ENCODE data around the gene FAM89A.

DNA sequence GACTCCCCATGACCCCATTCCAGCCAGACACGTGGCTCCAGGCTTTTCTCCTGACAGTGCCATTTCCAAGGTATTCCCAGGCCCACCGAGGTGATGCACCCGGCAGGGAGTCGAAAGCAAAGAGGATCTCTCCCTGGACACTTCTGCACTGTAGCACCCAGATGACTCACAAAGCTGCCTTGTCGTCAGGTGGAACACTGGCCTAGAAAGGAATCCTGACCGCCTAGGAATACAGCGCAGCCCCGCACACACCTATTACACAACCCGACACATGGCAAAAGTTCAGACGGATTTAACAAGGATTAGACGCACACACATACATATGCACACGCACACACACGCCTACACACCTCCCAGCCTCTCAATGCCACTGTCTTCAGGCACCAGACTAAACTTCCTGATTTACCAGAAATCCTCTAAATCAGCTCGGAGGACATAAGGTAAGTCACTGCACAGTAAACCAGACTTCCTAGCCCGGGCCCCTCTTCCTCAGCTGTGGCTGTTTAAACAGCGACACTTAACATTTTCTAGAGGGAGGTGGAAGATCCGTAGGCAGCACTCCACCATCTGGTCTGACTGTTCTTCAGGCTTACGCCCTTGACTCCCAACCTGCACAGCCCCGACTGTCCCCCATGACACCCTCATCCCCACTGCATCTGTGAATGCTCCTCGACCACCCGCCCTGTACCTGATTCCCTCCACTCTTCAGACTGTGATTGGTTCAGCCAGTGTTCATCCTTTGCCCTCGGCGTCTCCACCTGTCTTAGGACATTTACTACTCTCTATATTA lies 12.7 kb downstream of the FAM89A start:
- TF ChIP-seq, protein P1, sequence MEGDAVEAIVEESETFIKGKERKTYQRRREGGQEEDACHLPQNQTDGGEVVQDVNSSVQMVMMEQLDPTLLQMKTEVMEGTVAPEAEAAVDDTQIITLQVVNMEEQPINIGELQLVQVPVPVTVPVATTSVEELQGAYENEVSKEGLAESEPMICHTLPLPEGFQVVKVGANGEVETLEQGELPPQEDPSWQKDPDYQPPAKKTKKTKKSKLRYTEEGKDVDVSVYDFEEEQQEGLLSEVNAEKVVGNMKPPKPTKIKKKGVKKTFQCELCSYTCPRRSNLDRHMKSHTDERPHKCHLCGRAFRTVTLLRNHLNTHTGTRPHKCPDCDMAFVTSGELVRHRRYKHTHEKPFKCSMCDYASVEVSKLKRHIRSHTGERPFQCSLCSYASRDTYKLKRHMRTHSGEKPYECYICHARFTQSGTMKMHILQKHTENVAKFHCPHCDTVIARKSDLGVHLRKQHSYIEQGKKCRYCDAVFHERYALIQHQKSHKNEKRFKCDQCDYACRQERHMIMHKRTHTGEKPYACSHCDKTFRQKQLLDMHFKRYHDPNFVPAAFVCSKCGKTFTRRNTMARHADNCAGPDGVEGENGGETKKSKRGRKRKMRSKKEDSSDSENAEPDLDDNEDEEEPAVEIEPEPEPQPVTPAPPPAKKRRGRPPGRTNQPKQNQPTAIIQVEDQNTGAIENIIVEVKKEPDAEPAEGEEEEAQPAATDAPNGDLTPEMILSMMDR (IDR thresholded peaks at IDR 0.05; ENCODE audit: low read depth, low read length, poor library complexity, severe bottlenecking), result no peak
- no peak for TF ChIP-seq EZH2phosphoT487 (IDR thresholded peaks at IDR 0.05; ENCODE audit: borderline replicate concordance, low read length)

Data from DOHH2 (cell line).